Dendritic cell treated with granulocyte-macrophage colony-stimulating factor and Interleukin-4, amounts not matched to agents 40 ng/mL and 50 ng/mL, for 4 days (primary cell): ENCODE measurements around the gene FAM149A.

Experiments used
- H3K27ac Mint-ChIP-seq: one replicate; pipeline ENCODE4 v1.8.0; 2022; ENCODE audit warnings: mild to moderate bottlenecking, mixed read lengths
- H3K27me3 Mint-ChIP-seq: one replicate; pipeline ENCODE4 v1.8.0; 2022; ENCODE audit warnings: mild to moderate bottlenecking, mixed read lengths
- H3K36me3 Mint-ChIP-seq: one replicate; pipeline ENCODE4 v1.8.0; 2022; ENCODE audit warnings: low read depth, mixed read lengths
- H3K4me1 Mint-ChIP-seq: one replicate; pipeline ENCODE4 v1.8.0; 2022; ENCODE audit warnings: low read depth, mixed read lengths
- H3K4me3 Mint-ChIP-seq: one replicate; pipeline ENCODE4 v1.8.0; 2022; ENCODE audit warnings: mild to moderate bottlenecking, moderate library complexity, mixed read lengths
- H3K9me3 Mint-ChIP-seq: one replicate; pipeline ENCODE4 v1.8.0; 2022; ENCODE audit warnings: mixed read lengths
- intact Hi-C: fragments of 100-400 bp; cut with micrococcal nuclease; formaldehyde crosslinking; loops from one replicate; pipeline ENCODE4 v1.15.0; 2022

FAM149A gene

GRCh38 chr4:186158021-186158813, 53.7 kb downstream of the FAM149A start:
- H3K36me3 Mint-ChIP-seq, result no peaks in the 10 kb centered on the region
- intact Hi-C loops, result no loop called here
- H3K4me3 Mint-ChIP-seq, result no peak overlapping the region
- no peaks in the 10 kb centered on the region for H3K9me3 Mint-ChIP-seq
- no peaks in the 10 kb centered on the region for H3K4me1 Mint-ChIP-seq
- H3K27me3 Mint-ChIP-seq, result peaks cover 18% of the 10 kb centered on the region
- H3K27ac Mint-ChIP-seq, result no peak overlapping the region

- Mint-ChIP-seq H3K4me3 (no peak overlapping the region), H3K27me3 (peaks cover 14% of the 10 kb centered on the region), H3K27ac (no peak overlapping the region), H3K4me1 (no peaks in the 10 kb centered on the region), H3K9me3 (no peaks in the 10 kb centered on the region), H3K36me3 (no peaks in the 10 kb centered on the region)
- intact Hi-C loops, result no loop called here
Measured at GRCh38 chr4:186158966-186159365, 54.5 kb downstream of the FAM149A start.

- Mint-ChIP-seq H3K9me3 (no peaks in the 10 kb centered on the region), H3K27ac (no peak overlapping the region), H3K4me3 (no peak overlapping the region), H3K27me3 (peaks cover 14% of the 10 kb centered on the region), H3K4me1 (no peaks in the 10 kb centered on the region), H3K36me3 (no peaks in the 10 kb centered on the region)
- intact Hi-C loops, result no loop called here
Measured at GRCh38 chr4:186159613-186160012, 55.1 kb downstream of the FAM149A start.

GRCh38 chr4:186161138-186161537, 56.6 kb downstream of the FAM149A start:
- H3K4me3 Mint-ChIP-seq, result no peak overlapping the region
- H3K36me3 Mint-ChIP-seq, result no peaks in the 10 kb centered on the region
- no peaks in the 10 kb centered on the region for H3K9me3 Mint-ChIP-seq
- H3K27me3 Mint-ChIP-seq, result peaks cover 12% of the 10 kb centered on the region
- intact Hi-C loops, result no loop called here
- no peak overlapping the region for H3K27ac Mint-ChIP-seq
- H3K4me1 Mint-ChIP-seq, result no peaks in the 10 kb centered on the region

- no peak overlapping the region for H3K4me3 Mint-ChIP-seq
Measured at GRCh38 chr4:186166852-186167512, 62.5 kb downstream of the FAM149A start.

GRCh38 chr4:186167605-186168004, 63.1 kb downstream of the FAM149A start:
- no peak overlapping the region for H3K27ac Mint-ChIP-seq
- H3K36me3 Mint-ChIP-seq, result no peaks in the 10 kb centered on the region
- H3K9me3 Mint-ChIP-seq, result no peaks in the 10 kb centered on the region
- H3K4me1 Mint-ChIP-seq, result no peaks in the 10 kb centered on the region
- H3K4me3 Mint-ChIP-seq, result no peak overlapping the region
- peaks cover 4% of the 10 kb centered on the region for H3K27me3 Mint-ChIP-seq
- intact Hi-C loops, result no loop called here

More at GRCh38 chr4:186166852-186167512, 62.5 kb downstream of the FAM149A start:
- Mint-ChIP-seq H3K27ac (no peak overlapping the region), H3K9me3 (no peaks in the 10 kb centered on the region), H3K27me3 (peaks cover 10% of the 10 kb centered on the region), H3K36me3 (no peaks in the 10 kb centered on the region), H3K4me1 (no peaks in the 10 kb centered on the region)
- intact Hi-C loops, result no loop called here

GRCh38 chr4:186168750-186169149, 64.2 kb downstream of the FAM149A start:
- Mint-ChIP-seq H3K9me3 (no peaks in the 10 kb centered on the region), H3K36me3 (no peaks in the 10 kb centered on the region), H3K4me1 (no peaks in the 10 kb centered on the region), H3K4me3 (no peak overlapping the region), H3K27me3 (peaks cover 4% of the 10 kb centered on the region), H3K27ac (no peak overlapping the region)
- intact Hi-C loops, result no loop called here

- H3K9me3 Mint-ChIP-seq, result no peaks in the 10 kb centered on the region
- no peaks in the 10 kb centered on the region for H3K36me3 Mint-ChIP-seq
- no peak overlapping the region for H3K4me3 Mint-ChIP-seq
- peaks cover 4% of the 10 kb centered on the region for H3K27me3 Mint-ChIP-seq
- intact Hi-C loops, result no loop called here
- H3K4me1 Mint-ChIP-seq, result no peaks in the 10 kb centered on the region
- no peak overlapping the region for H3K27ac Mint-ChIP-seq
Measured at GRCh38 chr4:186169333-186169944, 64.9 kb downstream of the FAM149A start.

DNA sequence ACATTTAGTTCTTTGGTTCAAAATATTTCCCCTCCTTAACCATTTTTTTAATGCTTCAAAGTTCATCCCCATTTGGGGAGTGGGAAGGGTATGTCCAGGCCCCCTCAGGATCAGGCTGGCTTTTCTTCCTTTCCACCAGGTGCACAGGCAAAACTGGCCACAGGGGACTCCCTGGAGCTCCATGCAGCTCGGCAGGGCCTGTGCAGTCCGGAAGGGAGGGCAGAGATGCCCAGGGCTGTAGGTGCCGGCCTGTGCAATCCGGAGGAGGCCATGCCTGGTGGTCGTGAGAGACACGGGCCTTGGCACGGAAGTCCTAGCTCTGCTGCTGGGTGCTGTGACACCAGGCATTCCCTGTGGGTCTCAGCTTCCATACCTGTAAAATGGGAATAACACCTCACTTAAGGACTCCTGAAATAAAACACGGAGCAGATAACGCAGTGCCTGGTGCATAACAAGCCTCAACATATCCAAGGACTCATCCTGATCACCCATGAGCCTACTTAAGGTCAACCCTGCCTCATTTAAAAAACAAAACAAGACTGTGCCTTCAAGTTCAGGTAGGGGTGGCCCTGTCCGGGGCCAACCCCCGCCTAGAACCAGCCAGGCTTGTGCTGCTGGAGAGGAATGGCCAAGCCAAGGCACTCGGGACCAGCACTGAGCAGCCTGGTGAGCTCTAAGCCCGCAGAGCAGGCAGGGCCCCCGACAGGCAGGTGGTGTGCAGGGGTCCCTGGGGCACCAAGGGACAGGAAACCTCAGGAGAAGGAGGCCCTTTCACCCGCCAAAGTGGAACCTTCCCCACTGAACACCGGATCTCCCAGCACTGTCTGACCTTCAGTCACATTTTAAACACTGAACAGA, 65.7 kb downstream of the FAM149A start:
- Mint-ChIP-seq H3K36me3 (no peaks in the 10 kb centered on the region), H3K9me3 (no peaks in the 10 kb centered on the region), H3K27me3 (no peaks in the 10 kb centered on the region), H3K4me3 (no peak overlapping the region), H3K4me1 (no peaks in the 10 kb centered on the region), H3K27ac (no peak overlapping the region)
- intact Hi-C loops, result no loop called here

DNA sequence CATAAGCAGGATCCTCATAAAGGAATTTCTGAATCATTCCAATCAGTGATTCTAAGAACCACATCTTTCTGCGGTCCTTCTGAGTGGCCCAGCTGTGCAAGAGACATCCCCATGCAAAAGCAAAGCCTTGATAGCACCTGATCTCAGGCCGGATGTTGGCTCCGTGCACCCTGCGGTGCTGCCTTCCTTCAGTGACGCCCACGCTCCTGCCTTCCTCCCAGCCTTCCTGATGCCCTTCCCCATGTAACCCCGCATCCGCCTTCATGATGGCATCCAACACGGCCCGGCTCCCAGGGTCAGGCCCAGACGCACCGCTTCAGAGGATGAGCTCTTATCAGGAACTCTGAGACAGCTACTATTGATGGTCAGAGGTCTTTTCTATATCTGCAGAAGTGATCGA, 66.5 kb downstream of the FAM149A start:
- intact Hi-C loops, result no loop called here
- Mint-ChIP-seq H3K4me3 (no peak overlapping the region), H3K27me3 (peaks cover 3% of the 10 kb centered on the region), H3K27ac (no peak overlapping the region), H3K36me3 (no peaks in the 10 kb centered on the region), H3K4me1 (no peaks in the 10 kb centered on the region), H3K9me3 (no peaks in the 10 kb centered on the region)

- no peaks in the 10 kb centered on the region for H3K4me1 Mint-ChIP-seq
- no peaks in the 10 kb centered on the region for H3K36me3 Mint-ChIP-seq
- no peak overlapping the region for H3K4me3 Mint-ChIP-seq
- H3K9me3 Mint-ChIP-seq, result no peaks in the 10 kb centered on the region
- intact Hi-C loops, result no loop called here
- H3K27me3 Mint-ChIP-seq, result peaks cover 3% of the 10 kb centered on the region
- H3K27ac Mint-ChIP-seq, result no peak overlapping the region
Measured at GRCh38 chr4:186172546-186172945, 68.0 kb downstream of the FAM149A start.

GRCh38 chr4:186188107-186188506, 83.6 kb downstream of the FAM149A start:
- Mint-ChIP-seq H3K4me1 (peaks cover 18% of the 10 kb centered on the region), H3K36me3 (peaks cover 13% of the 10 kb centered on the region), H3K9me3 (no peaks in the 10 kb centered on the region), H3K4me3 (no peak overlapping the region), H3K27ac (no peak overlapping the region), H3K27me3 (peaks cover 9% of the 10 kb centered on the region)
- intact Hi-C loops, result no loop called here

DNA sequence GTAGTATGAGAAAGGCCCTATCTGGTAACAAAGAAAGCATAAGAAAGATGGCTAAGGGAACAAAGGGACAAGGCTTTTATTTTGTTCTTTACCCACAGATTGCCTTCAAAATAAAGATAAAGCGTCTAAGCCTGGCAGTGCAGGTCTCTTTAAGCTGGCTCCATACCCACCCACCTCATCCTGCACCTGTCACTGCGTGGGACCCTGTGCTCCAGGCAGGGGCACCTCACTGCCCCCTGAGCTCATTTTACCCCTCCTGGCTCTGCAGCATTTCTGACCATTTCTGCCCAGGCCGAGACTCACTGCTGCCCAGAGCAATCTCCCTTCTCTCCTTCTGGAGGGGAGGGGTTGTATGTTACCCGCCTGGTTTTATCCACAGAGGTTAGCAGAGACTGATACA, 85.2 kb downstream of the FAM149A start:
- intact Hi-C loops, result loop anchor here (5.0 kb wide), 3 partner anchors 122 to 792 kb away; partner anchors contain the start of genes ANKRD37, CCDC110, LRP2BP and TLR3
- Mint-ChIP-seq H3K27me3 (peaks cover 5% of the 10 kb centered on the region), H3K36me3 (peaks cover 13% of the 10 kb centered on the region), H3K9me3 (no peaks in the 10 kb centered on the region), H3K4me3 (no peak overlapping the region), H3K27ac (no peak overlapping the region), H3K4me1 (peaks cover 18% of the 10 kb centered on the region)
